Mesendoderm (in vitro differentiated cells): Measurements from ENCODE around the gene ORC3.
"Not testable (repeated sequence)": the region's sequence is repeated elsewhere in the genome, so short reads cannot be mapped to it uniquely, and the experiment has no call there.

Source experiments
- DNase-seq: peaks from one replicate; pipeline ENCODE4 v3.0.0; 2013
- H2AK5ac ChIP-seq: 2 replicates; pipeline ENCODE4 v1.6.1; 2013; ENCODE audit warnings: low read length, inconsistent platforms
- H2BK120ac ChIP-seq: 2 replicates; pipeline ENCODE4 v1.6.1; 2013; ENCODE audit warnings: low read depth, mild to moderate bottlenecking, low read length, moderate library complexity, mixed read lengths
- H2BK15ac ChIP-seq: replicated peaks from 2 replicates; pipeline ENCODE4 v1.6.1; 2013; ENCODE audit warnings: low read depth, mild to moderate bottlenecking, moderate library complexity
- H2BK5ac ChIP-seq: 2 replicates; pipeline ENCODE4 v1.6.1; 2013; ENCODE audit warnings: low read length, inconsistent platforms
- H3K18ac ChIP-seq: 2 replicates; pipeline ENCODE4 v1.6.1; 2013; ENCODE audit warnings: mild to moderate bottlenecking, low read length, mixed read lengths
- H3K23ac ChIP-seq: one replicate; pipeline ENCODE4 v1.6.1; 2013; ENCODE audit warnings: low read length
- H3K27ac ChIP-seq: 2 replicates; pipeline ENCODE4 v1.5.1; 2013; ENCODE audit warnings: low read depth, mild to moderate bottlenecking, inconsistent platforms, low read length, moderate library complexity
- H3K27me3 ChIP-seq: 2 replicates; pipeline ENCODE4 v1.6.1; 2013; ENCODE audit warnings: low read length, control low read depth, mild to moderate bottlenecking, inconsistent platforms; ENCODE audit not compliant: insufficient read depth, poor library complexity
- H3K36me3 ChIP-seq: 2 replicates; pipeline ENCODE4 v1.6.1; 2013; ENCODE audit warnings: low read length, inconsistent platforms; ENCODE audit not compliant: control insufficient read depth, insufficient read depth
- H3K4ac ChIP-seq: one replicate; pipeline ENCODE4 v1.6.1; 2013; ENCODE audit warnings: low read depth, mild to moderate bottlenecking, low read length, moderate library complexity
- H3K4me1 ChIP-seq: 2 replicates; pipeline ENCODE4 v1.6.1; 2013; ENCODE audit warnings: low read depth, low read length, inconsistent platforms; ENCODE audit not compliant: control insufficient read depth
- H3K4me2 ChIP-seq: 2 replicates; pipeline ENCODE4 v1.6.1; 2013; ENCODE audit warnings: low read length
- H3K4me3 ChIP-seq: 2 replicates; pipeline ENCODE4 v1.5.1; 2013; ENCODE audit warnings: mild to moderate bottlenecking, low read length
- H3K56ac ChIP-seq: one replicate; pipeline ENCODE4 v1.6.1; 2013; ENCODE audit warnings: low read length
- H3K79me1 ChIP-seq: 2 replicates; pipeline ENCODE4 v1.6.1; 2013; ENCODE audit warnings: low read length, inconsistent platforms
- H3K79me2 ChIP-seq: 2 replicates; pipeline ENCODE4 v1.6.1; 2013; ENCODE audit warnings: mild to moderate bottlenecking, low read length; ENCODE audit not compliant: control insufficient read depth, insufficient read depth
- H3K9ac ChIP-seq: 2 replicates; pipeline ENCODE4 v1.6.1; 2013; ENCODE audit warnings: low read length, inconsistent platforms
- H4K5ac ChIP-seq: one replicate; pipeline ENCODE4 v1.6.1; 2013; ENCODE audit warnings: low read length
- H4K8ac ChIP-seq: one replicate; pipeline ENCODE4 v1.6.1; 2013; ENCODE audit warnings: low read depth, mild to moderate bottlenecking, control low read depth, low read length, moderate library complexity
- WGBS: extraction: QIAGEN DNeasy Blood & Tissue Kit; methylation state at CpG from one replicate; pipeline ENCODE4 v1.1.7; 2013; ENCODE audit warnings: low lambda C conversion rate, missing lambda C conversion rate; ENCODE audit not compliant: insufficient coverage; ENCODE audit errors: extremely low coverage; 5-methylcytosine and 5-hydroxymethylcytosine counted together

ORC3 gene

DNA sequence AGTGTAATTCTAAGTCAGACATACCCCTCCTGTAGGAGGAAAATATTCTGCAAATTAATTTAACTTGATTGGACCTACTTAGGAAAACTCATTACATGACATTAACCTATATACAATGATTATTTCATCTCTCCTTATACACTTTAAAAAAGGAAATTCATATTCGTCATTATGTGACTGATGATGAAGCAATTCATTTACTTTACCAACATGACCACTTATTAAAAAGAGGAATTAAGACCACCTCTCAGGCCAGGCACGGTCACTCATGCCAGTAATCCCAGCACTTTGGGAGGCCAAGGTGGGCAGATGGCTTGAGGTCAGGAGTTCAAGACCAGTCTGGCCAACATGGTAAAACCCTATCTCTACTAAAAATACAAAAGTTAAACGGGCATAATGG is 100.5 kb downstream of the ORC3 start:
- Histone ChIP-seq H3K18ac (no peak overlapping the region), H4K8ac (no peak overlapping the region), H3K36me3 (no peaks in the 10 kb centered on the region), H3K56ac (no peak overlapping the region), H3K23ac (peak overlapping the region; percentile 2), H3K27ac (no peak overlapping the region), H3K4ac (no peak overlapping the region), H3K79me2 (peaks cover 89% of the 10 kb centered on the region), H2AK5ac (no peak overlapping the region), H2BK120ac (no peak overlapping the region), H3K79me1 (no peaks in the 10 kb centered on the region), H3K4me2 (no peak overlapping the region), H2BK5ac (no peak overlapping the region), H4K5ac (no peak overlapping the region), H2BK15ac (no peak overlapping the region), H3K4me3 (no peak overlapping the region), H3K9ac (no peak overlapping the region), H3K4me1 (peaks cover 1% of the 10 kb centered on the region), H3K27me3 (no peaks in the 10 kb centered on the region)
- WGBS: no CpG with 5 or more reads among the region's 3 CpGs
- DNase-seq: no peak

DNA sequence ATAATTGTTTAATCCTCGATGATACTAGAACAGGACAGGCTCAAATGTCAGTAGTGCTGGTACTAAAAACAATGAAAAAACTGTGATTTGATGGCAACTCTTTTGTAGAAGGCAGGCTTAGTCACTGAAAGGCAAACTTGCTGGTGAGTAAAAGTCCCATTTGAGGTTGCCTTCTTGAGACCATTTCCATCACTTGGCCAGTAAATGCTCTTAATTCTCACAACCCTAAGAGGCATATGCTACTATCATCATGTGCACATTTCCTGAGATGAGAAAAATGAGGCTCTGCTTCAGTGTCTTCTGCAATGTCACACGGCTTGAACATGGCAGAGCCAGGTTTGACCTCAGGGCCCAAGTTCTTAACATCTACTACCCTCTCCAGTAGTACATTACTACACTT is 102.2 kb downstream of the ORC3 start:
- WGBS: no CpG with 5 or more reads among the region's 2 CpGs
- peaks cover 1% of the 10 kb centered on the region for H3K4me1 ChIP-seq
- DNase-seq: no peak
- H3K79me1 ChIP-seq: no peaks in the 10 kb centered on the region
- no peak overlapping the region for H3K4ac ChIP-seq
- no peak overlapping the region for H3K56ac ChIP-seq
- H3K27ac ChIP-seq: no peak overlapping the region
- H3K18ac ChIP-seq: no peak overlapping the region
- H2BK120ac ChIP-seq: no peak overlapping the region
- no peak overlapping the region for H3K4me2 ChIP-seq
- no peak overlapping the region for H2BK5ac ChIP-seq
- H4K5ac ChIP-seq: no peak overlapping the region
- no peak overlapping the region for H3K4me3 ChIP-seq
- H2AK5ac ChIP-seq: no peak overlapping the region
- H3K9ac ChIP-seq: no peak overlapping the region
- no peaks in the 10 kb centered on the region for H3K36me3 ChIP-seq
- no peak overlapping the region for H3K23ac ChIP-seq
- no peaks in the 10 kb centered on the region for H3K27me3 ChIP-seq
- no peak overlapping the region for H4K8ac ChIP-seq
- H3K79me2 ChIP-seq: peaks cover 89% of the 10 kb centered on the region
- no peak overlapping the region for H2BK15ac ChIP-seq

DNA sequence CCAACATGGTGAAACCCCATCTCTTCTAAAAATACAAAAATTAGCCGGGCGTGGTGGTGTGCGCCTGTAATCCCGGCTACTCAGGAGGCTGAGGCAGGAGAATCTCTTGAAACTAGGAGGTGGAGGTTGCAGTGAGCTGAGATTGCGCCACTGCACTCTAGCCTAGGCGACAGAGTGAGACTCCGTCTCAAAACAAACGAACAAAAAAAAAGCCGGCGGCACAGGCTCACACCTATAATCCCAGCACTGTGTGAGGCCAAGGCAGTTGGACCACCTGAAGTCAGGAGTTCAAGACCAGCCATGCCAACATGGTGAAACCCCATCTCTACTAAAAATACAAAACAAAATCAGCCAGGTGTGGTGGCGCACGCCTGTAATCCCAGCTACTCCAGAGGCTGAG is 106.9 kb downstream of the ORC3 start:
- not testable (repeated sequence) for H3K23ac ChIP-seq, H2BK120ac ChIP-seq, H3K27me3 ChIP-seq, DNase-seq, H3K4me1 ChIP-seq, H2AK5ac ChIP-seq, H3K18ac ChIP-seq, H3K4me2 ChIP-seq, H3K79me1 ChIP-seq, H3K56ac ChIP-seq, H3K4ac ChIP-seq, H3K36me3 ChIP-seq, H3K27ac ChIP-seq, H4K8ac ChIP-seq, H2BK5ac ChIP-seq, H3K9ac ChIP-seq, H4K5ac ChIP-seq, H2BK15ac ChIP-seq, H3K4me3 ChIP-seq
- H3K79me2 ChIP-seq: peaks cover 87% of the 10 kb centered on the region
- WGBS: no CpG with 5 or more reads among the region's 12 CpGs

DNA sequence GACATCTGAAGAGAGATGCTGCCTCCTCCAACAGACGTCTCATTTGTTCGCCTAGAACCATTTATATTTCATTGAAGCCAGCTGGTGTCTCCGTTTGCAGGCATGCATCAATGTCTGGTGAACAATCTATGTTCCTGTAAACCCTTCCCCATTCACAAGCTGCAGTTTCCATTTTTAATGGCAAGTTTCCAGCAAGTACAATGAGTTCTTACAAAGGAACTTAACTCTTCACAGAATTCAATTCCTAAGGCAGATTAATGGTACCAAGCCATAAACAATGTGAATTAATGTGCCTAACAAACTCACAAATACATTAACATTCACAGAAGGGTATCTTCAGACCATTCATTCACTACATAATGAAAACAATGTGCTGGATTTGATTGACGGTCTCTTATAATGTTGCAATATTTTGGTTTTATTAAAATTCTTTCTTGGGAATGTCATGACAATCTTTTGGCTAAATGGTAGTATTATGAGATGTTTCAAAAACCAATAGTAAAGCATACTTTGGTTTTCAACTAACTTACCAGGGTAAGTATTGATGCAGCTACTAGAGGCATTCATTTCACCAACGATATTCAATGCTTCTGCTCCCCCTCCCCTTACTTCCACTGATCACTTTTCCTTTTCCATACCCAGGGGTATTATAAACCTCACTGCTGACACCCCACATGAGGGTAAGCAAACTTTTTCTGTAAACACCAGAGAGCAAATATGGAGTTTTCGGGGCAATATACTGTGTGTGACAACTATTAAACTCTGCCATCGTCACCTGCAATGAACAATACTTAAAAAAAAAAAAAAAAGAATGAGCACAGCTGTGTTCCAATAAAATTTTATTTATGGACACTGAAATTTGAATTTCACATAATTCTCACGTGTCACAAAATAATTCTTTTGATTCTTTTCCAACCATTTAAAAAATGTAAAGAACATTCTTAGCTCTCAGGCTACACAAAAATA is 107.9 kb downstream of the ORC3 start:
- Histone ChIP-seq H3K79me2 (peaks cover 79% of the 10 kb centered on the region), H2AK5ac (no peak overlapping the region), H3K4ac (no peak overlapping the region), H3K4me3 (no peak overlapping the region), H2BK120ac (no peak overlapping the region), H3K27ac (no peak overlapping the region), H2BK15ac (no peak overlapping the region), H3K4me1 (peaks cover 5% of the 10 kb centered on the region), H3K27me3 (no peaks in the 10 kb centered on the region), H3K79me1 (no peaks in the 10 kb centered on the region), H4K5ac (no peak overlapping the region), H3K9ac (peak overlapping the region; percentile 45), H4K8ac (no peak overlapping the region), H3K4me2 (peak overlapping the region; percentile 39), H3K56ac (no peak overlapping the region), H2BK5ac (no peak overlapping the region), H3K36me3 (no peaks in the 10 kb centered on the region), H3K18ac (no peak overlapping the region), H3K23ac (no peak overlapping the region)
- WGBS: no CpG with 5 or more reads among the region's 8 CpGs
- DNase-seq: no peak

DNA sequence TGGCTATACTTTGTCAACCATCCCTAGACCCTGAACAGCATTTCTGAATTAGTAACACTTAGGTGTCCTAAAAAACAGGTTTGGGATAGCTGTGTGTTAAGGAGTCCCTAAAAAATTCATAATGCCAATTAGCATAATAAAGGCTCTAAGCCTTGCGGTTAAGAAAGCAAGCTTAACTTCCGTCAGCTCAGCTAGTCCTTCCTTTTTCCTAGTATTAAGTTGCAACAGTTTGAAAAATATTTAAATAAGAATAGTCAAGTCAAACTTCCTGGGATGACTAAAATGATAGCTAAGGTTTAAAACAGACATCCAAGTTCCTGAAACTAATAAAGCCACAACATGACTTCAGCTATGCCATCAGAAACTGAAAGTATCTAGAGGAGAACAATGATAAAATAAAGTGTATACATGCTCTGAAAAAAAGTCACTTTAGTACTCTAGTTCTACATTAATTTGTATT is 108.6 kb downstream of the ORC3 start:
- no peak for DNase-seq
- H4K8ac ChIP-seq: no peak overlapping the region
- H2AK5ac ChIP-seq: no peak overlapping the region
- H3K79me2 ChIP-seq: peaks cover 72% of the 10 kb centered on the region
- peak overlapping the region; percentile 45 for H3K9ac ChIP-seq
- no peak overlapping the region for H3K4me3 ChIP-seq
- no peak overlapping the region for H3K18ac ChIP-seq
- H3K23ac ChIP-seq: no peak overlapping the region
- H2BK5ac ChIP-seq: no peak overlapping the region
- no peak overlapping the region for H2BK120ac ChIP-seq
- peaks cover 5% of the 10 kb centered on the region for H3K4me1 ChIP-seq
- H3K79me1 ChIP-seq: no peaks in the 10 kb centered on the region
- no peak overlapping the region for H3K56ac ChIP-seq
- H2BK15ac ChIP-seq: no peak overlapping the region
- H3K4me2 ChIP-seq: peak overlapping the region; percentile 18
- no CpG with 5 or more reads among the region's 2 CpGs for WGBS
- no peaks in the 10 kb centered on the region for H3K27me3 ChIP-seq
- no peaks in the 10 kb centered on the region for H3K36me3 ChIP-seq
- no peak overlapping the region for H3K4ac ChIP-seq
- H3K27ac ChIP-seq: no peak overlapping the region
- H4K5ac ChIP-seq: no peak overlapping the region
